ENCODE results near the gene FKBP1A. TPM values are rescaled to one million over a fixed set of nuclear protein-coding genes. Genes with fewer than 3 reads are reported as not detected.

FKBP1A gene
- polyA plus RNA-seq, 1 experiment = 476 TPM

GRCh38 chr20:1388253-1388652 lies 4.6 kb downstream of the FKBP1A start:
- Histone ChIP-seq H3K4me3 (ENCODE audit: low read depth, low read length) (no peak overlapping the region), H3K36me3 (ENCODE audit: control insufficient read depth, insufficient read depth, low read length) (no peaks in the 10 kb centered on the region), H3K27me3 (ENCODE audit: control insufficient read depth, insufficient read depth, low read length) (no peaks in the 10 kb centered on the region)
- ChIA-PET CTCF (interaction anchor here (1.3 to 1.6 kb wide), 2 partner anchors 10 to 11 kb away, joined by 3 to 5 read pairs; no protein-coding TSS in a partner anchor), POLR2A (no interaction called here)
- no peak for DNase-seq (ENCODE audit: low read depth)
- TF ChIP-seq, protein P1, sequence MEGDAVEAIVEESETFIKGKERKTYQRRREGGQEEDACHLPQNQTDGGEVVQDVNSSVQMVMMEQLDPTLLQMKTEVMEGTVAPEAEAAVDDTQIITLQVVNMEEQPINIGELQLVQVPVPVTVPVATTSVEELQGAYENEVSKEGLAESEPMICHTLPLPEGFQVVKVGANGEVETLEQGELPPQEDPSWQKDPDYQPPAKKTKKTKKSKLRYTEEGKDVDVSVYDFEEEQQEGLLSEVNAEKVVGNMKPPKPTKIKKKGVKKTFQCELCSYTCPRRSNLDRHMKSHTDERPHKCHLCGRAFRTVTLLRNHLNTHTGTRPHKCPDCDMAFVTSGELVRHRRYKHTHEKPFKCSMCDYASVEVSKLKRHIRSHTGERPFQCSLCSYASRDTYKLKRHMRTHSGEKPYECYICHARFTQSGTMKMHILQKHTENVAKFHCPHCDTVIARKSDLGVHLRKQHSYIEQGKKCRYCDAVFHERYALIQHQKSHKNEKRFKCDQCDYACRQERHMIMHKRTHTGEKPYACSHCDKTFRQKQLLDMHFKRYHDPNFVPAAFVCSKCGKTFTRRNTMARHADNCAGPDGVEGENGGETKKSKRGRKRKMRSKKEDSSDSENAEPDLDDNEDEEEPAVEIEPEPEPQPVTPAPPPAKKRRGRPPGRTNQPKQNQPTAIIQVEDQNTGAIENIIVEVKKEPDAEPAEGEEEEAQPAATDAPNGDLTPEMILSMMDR (IDR thresholded peaks at IDR 0.05; ENCODE audit: insufficient read depth, low read depth, low read length) = no peak

GRCh38 chr20:1386323-1386722 lies 6.5 kb downstream of the FKBP1A start:
- TF ChIP-seq, protein P1 (IDR thresholded peaks at IDR 0.05; ENCODE audit: insufficient read depth, low read depth, low read length) = no peak
- H3K4me3 ChIP-seq (ENCODE audit: low read depth, low read length) = no peak overlapping the region
- POLR2A ChIA-PET = no interaction called here
- DNase-seq (ENCODE audit: low read depth) = no peak
- no peaks in the 10 kb centered on the region; the same call in 1 of the 2 replicates for H3K36me3 ChIP-seq (ENCODE audit: control insufficient read depth, insufficient read depth, low read length)
- H3K27me3 ChIP-seq (ENCODE audit: control insufficient read depth, insufficient read depth, low read length) = no peaks in the 10 kb centered on the region
- CTCF ChIA-PET = interaction anchor here (2.0 kb wide), 1 partner anchor 17 kb away, joined by 7 read pairs; no protein-coding TSS in a partner anchor

DNA sequence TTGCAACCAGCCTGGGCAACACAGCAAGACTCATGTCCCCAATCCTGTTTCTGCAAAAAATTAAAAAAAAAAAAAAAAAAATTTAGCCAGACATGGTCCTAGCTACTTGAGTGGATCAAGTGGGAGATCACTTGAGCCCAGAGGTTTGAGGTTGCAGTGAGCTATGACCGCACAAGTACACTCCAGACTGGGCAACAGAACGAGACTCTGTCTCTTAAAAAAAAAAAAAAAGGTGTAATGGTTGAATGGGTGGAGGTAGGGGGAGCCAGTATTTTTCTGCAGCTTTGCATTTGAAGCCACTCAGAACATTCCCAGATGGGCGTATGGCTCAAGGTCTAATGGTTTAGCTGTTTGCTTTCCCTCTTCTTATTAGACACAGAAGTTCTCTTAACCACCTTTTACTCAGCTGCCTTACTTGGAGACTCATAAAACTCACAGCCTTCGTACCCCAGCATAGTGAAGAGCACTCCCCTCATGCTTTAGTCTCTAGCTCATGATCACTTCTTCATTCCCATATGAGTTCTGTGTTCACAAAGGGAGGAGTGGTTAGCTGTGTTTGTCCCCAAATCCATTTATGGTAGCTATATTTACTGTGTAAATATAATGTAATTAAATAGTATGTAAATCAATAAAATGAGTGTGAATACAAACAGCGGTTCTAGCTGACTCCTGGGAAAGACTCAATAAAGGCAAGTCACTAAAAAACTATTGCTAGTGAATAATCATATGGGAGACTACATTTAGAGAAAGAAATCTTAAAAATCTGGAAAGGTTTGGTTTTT lies 9.0 kb downstream of the FKBP1A start:
- H3K4me3 ChIP-seq (ENCODE audit: low read depth, low read length) = no peak overlapping the region
- no peak for DNase-seq (ENCODE audit: low read depth)
- TF ChIP-seq, protein P1 (IDR thresholded peaks at IDR 0.05; ENCODE audit: insufficient read depth, low read depth, low read length) = no peak
- POLR2A ChIA-PET = no interaction called here
- peaks cover 1% of the 10 kb centered on the region; the same call in 1 of the 2 replicates for H3K36me3 ChIP-seq (ENCODE audit: control insufficient read depth, insufficient read depth, low read length)
- CTCF ChIA-PET = interaction anchor here (0.9 to 3.6 kb wide), 2 partner anchors 14 to 53 kb away, joined by 4 to 12 read pairs; no protein-coding TSS in a partner anchor
- no peaks in the 10 kb centered on the region for H3K27me3 ChIP-seq (ENCODE audit: control insufficient read depth, insufficient read depth, low read length)

DNA sequence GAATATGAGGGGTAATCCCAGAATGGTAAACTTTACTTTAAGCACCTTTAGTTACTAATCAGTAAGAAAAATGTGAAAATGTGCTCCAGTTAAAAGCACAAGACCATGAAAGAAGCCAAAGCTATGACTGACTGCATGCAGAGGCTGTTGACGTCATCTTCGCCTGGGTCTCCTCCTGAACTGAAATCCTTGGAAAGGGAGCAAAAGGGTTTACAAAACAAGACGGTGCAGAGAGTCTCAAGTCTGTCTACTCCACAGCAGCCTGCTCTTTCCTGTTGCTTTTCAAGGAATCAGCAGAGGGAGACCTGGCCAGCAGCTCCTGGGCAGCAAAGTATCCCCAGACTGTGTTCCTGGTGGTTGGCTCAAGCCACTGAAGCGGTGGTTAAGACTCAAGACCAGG lies 10.2 kb downstream of the FKBP1A start:
- Histone ChIP-seq H3K4me3 (ENCODE audit: low read depth, low read length) (no peak overlapping the region), H3K36me3 (ENCODE audit: control insufficient read depth, insufficient read depth, low read length) (peaks cover 1% of the 10 kb centered on the region; the same call in 1 of the 2 replicates), H3K27me3 (ENCODE audit: control insufficient read depth, insufficient read depth, low read length) (no peaks in the 10 kb centered on the region)
- ChIA-PET CTCF (interaction anchor here (1.6 to 3.6 kb wide), 2 partner anchors 9 to 54 kb away, joined by 3 to 12 read pairs; no protein-coding TSS in a partner anchor), POLR2A (no interaction called here)
- TF ChIP-seq, protein P1 (IDR thresholded peaks at IDR 0.05; ENCODE audit: insufficient read depth, low read depth, low read length) = no peak
- DNase-seq (ENCODE audit: low read depth) = no peak

DNA sequence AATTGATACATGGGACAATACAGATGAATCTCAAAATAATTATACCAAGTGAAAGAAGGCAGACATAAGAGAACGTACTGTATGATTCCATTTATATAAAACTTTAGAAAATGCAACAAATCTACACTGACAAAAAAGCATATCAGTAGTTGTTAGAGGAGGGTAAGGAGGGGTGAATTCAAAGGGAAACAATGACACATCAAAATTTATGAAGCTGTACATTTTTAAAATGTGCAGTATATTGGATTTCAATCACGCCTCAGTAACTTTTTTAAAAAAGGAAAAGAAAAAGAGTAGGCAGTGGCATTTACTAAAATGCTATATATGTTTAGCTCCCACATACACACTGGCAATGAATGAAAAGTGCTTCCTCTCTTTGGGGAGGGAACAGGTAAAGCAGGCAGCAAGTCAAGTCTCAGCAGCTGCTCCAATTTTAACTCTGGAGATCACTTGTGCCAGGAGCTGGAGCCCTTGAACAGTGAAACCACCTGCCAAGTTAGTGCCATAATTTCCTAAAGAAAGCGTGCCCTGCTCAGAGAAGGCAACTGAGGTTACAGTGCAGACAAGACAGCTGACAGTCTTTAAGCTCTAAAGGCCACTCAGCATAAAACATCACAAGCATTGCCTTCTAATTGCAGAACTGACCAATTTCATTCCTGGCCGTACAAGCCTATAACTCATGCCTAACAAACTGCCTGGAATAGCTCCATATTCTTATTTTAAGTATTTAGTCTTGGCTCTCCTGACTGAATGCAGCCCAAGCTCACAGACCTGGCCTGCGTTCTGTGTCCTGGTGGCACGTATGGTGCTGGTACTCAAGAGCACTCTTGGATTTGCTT lies 10.9 kb downstream of the FKBP1A start:
- H3K4me3 ChIP-seq (ENCODE audit: low read depth, low read length) = no peak overlapping the region
- H3K36me3 ChIP-seq (ENCODE audit: control insufficient read depth, insufficient read depth, low read length) = peaks cover 1% of the 10 kb centered on the region; the same call in 1 of the 2 replicates
- DNase-seq (ENCODE audit: low read depth) = no peak
- ChIA-PET CTCF (interaction anchor here (1.6 to 3.6 kb wide), 2 partner anchors 10 to 55 kb away, joined by 3 to 12 read pairs; no protein-coding TSS in a partner anchor), POLR2A (no interaction called here)
- H3K27me3 ChIP-seq (ENCODE audit: control insufficient read depth, insufficient read depth, low read length) = no peaks in the 10 kb centered on the region
- TF ChIP-seq, protein P1 (IDR thresholded peaks at IDR 0.05; ENCODE audit: insufficient read depth, low read depth, low read length) = no peak

Measured in BJ (cell line).